ENCODE results near the gene NABP2.
"Not testable (repeated sequence)": the region's sequence is repeated elsewhere in the genome, so short reads cannot be mapped to it uniquely, and the experiment has no call there.

NABP2 gene

DNA sequence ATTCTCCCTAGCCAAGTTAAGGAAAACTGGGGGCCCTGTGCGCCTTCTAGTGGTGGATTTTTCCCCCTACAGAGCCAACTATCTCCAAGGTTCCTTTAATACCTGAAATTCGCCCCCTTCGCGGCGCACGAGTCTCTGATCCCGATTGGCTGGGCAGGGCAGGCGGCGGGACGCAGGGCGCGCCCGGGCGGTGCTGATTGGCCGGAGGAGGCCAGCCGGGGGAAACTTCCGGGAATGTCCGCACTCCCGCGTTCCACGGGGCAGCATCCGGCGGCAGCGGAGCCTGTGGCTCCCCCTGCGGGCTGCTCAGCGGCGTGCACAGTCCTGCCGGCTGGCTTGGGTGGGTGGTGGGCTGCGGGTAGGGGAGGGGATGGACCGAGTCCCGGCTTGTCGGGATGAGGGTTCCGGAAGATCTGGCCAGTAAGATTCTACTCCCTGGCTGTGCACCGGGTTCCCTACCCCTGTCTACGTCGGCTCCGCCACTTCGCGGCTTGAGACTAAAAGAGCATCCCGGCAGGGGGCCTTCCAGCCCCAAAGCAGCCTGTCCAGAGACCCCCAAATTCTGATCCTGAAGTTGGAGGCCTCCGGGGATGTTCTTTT, at the start of gene NABP2:
Gene NABP2 (plus strand): TSS at position 241 of the 600 bp plus-strand sequence. CDS start 515 bp downstream, outside the sequence.
- DNase-seq = peak; percentile 89 to 91

DNA sequence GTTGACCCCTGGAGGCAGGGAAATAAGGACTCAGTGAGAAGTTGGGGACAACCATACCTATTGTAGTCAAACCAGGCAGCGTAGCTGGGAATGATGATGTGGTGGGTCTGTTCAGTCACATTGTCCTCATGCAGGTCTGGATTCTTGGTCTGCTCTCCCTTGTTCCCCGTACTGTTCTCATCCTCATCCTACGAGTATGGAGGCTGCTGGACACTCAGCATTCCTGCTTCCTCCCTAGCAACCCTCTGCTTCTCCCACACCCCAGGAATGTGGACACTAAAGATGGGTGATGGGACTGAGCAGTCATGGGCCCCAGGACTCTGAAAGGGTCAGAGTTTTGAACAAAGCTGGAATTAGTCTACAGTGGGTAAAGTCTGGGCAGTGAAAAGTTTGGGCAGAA, 45.8 kb upstream of the NABP2 start:
- DNase-seq = no peak

DNA sequence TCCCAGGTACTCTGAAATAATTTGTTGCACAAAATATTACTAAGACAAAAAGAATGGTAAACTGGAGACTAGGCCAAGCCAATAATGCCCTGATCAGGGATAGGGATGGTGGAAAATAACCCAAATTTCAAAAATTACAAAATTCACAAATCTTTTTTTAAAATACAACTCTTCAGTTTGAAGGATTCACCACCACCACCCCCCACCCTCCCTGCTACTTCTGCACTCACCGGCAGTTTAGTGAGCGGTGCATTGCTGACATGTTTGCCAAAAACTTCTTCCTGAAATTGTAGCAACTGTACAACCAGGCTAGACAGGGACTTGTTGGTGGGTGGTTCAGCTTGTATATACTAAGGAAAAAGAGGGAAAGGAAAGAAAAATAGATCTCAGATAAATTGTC, 37.2 kb upstream of the NABP2 start:
- no peak for DNase-seq

DNA sequence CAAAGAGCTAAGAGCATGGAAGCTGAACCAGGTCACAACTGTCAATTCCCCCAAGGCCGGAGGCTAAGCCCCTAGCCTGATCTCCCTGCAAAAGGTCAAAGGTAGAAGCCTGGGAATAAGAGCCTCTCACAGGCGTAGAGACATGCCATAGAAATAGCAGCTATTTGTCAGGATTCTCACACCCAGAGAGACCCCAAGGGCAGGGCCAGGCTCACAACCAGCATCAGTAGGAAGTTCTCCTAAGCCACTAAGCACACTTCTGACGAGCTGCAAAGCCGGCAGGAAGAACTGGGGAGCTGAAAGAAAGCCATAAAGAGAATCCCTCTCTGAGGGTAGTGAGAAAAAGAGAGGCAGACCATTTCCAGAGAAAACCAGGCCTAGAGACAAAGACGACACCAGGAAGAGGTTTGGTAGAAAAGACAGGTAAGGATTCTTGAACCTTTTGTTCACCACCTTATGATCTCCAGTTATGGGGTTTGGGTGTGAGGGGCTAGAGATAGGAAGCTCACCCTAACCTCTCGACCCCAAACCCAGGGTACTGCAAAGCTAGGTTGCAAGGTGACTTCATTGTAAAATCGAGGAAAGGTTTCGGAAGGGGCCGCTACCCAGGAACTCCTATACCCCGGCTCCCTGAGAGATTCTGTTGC, 35.9 kb upstream of the NABP2 start:
- DNase-seq = no peak

DNA sequence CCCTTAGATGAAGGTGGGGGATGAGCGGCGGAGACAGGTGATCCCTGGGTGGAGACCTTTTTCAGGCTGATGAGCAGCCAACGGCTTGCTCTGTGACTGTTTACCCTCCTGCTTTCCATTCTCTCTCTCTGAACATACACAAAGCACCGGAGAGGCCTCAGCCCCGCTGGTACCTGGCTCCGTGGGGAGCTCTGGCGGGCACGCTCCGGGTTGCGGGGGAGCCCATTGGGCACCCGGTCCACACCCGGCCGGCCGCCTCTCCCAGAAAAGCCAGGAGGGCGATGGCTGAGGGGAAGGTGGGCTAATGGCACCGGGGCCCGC, 35.4 kb upstream of the NABP2 start:
- no peak for DNase-seq

DNA sequence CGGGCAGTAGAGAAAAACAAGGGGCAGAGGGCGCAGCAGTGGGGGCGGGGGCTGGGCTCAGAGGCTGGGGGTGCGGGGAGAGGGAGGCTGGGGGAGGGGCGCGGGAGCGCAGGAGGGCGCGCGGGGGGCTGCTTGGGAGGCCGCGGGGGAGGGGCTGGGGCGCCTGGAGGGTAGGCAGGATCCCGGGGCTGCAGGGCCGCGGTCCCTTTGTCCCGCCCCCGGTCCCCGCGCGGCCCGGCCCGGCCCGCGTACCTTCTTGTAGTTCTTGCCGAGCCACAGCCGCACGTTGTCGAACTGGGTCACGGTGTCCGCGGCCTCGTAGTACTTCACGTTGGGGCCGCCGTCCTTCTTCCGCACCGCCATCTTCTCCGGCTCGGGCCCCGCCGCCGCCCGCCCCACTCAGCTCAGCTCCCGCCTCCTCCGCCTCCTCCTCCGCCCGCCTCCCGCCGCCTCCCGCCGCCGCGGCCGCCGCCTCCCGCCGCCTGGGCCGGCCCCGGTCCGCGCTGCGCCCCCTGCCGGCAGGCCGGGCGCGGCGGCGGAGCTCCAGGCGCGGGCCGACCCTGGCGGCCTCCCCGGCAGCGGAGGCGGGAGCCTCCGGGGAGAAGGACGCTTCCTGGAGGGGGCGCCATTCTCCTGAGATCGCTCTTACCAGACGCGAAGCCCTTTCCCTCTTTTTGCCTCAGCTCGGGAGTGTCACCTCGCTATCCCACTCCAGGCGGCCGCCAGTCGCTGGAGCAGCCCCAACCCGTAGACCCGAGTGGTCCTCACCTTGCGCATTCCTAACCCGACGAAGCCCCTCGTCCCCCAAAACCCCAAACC, 34.8 kb upstream of the NABP2 start, which contains the start of gene SMARCC2:
Gene SMARCC2 (minus strand): TSS at position 385 of the 819 bp plus-strand sequence. CDS start 22 bp downstream, at position 363.
- DNase-seq = peak; percentile 81 to 82

DNA sequence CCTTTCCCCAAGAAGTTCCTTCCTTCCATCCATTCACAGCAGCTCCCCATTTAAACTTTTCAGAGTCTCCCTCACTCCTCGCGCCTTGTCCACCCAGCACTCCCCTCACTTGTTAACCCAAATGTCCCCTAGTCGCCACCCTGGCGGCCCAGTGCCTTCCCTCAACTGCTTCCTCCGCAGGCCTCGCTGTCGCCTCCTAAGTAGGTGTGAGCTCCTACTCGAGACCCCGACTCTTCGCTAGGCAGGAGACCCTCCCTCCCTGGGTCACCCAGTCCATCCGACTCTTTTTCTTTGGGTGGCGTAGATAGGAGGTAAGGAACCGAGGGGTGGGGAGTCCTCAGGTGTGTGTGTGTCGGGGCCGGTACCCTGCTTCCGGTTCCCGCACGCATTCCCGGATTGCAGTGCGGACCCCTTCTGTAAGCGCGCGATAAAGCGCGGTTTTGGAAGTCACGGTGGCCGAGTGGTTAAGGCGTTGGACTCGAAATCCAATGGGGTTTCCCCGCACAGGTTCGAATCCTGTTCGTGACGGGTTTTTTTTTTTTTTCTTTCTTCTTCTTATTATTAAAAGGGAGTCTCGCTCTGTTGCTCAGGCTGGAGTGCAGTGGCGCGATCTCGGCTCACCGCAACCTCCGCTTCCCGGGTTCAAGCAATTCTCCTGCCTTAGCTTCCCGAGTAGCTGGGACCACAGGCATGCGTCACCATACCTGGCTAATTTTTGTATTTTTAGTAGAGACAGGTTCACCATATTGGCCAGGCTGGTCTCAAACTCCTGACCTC, 34.0 kb upstream of the NABP2 start:
- DNase-seq = peak; percentile 70 to 78

DNA sequence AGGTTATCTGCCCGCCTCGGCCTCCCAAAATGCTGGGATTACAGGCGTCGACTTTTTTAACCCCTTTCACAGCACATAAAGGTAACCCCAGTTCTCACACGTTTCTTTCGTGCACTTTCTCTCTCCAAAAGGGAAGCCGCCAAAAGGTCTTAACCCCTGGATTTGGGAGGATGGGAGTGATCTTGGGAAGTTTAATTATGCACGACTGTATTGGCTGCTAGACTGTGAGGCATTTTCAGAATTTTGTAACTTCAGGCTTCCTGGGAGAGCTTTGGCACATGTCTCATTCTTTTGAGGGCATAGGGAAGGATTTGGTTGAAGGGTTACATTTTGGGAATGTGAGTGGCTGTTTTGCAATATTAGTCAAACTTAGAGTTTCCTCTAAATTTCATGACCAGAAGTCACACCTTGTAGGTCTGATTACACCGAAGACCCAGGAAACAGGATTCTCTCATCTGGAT, 33.4 kb upstream of the NABP2 start:
- DNase-seq = no peak

DNA sequence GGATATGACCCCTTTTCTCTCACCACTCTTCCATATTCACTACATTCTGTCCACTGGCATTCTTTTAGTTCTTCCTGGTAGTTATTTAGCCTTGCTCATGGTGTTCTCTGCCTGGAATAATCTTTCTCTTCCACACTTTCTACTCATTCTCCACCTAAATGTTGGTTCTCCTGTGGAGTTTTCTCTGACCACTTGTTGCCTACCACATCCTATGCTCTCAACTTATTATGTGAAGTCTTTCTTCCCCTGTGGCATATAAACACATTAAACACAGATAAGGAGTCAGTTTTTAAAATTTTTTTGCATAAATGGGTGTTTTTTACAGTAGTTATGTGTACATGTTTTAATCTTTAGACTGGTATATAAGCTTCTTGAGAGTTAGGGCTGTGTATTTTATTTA, 31.6 kb upstream of the NABP2 start:
- no peak for DNase-seq

DNA sequence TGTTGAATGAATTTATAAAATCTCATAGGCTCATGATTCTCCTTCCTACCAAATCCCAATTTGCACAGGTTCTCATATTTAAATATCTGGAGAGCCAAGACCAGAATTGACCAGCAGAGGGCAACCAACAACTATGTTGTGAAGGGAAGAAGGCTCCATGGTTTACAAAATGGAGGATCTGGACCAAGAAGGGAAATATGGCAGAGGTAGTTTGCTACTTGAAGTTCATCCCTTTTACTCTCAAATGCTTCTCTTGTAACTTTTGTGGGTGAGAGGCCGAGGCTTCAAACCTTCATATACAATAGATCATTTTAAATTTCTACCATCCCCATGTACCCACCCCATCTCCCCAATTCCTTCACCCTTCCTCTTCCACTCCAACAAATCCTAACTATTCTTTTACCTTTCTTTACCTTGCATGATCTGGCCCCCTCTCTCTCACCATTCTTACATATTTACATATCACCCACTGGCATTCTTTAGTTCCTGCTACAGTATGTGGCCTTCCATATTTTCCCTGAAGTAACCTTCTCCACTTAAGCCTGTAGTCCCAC, 31.0 kb upstream of the NABP2 start:
- DNase-seq = peak; percentile 77 to 82

DNA sequence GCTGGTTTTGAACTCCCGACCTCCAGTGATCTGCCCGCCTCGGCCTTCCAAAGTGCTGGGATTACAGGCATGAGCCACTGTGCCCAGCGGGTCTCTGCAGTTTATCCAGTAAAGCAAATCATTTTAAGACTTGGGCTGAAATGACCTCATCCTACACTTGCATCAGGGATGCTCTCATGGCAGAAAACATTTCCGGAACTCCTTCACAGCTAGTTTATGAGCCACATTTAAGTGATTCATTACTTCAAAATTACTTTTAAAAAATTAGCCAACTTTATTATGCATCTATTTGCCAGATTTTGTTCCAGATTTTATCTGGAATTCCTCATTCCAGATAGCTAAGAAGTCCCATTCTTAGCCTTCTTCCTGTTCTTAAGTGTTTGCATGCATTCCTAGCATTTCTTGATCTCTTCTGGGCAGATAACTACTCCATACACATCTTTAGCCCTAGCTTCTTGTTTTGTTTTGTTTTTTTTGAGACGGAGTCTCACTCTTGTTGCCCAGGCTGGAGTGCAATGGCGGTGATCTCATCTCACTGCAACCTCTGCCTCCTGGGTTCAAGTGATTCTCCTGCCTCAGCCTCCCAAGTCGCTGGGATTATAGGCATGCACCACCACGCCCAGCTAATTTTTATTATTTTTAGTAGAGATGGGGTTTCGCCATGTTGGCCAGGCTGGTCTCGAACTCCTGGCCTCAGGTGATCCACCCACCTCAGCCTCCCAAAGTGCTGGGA, 27.2 kb upstream of the NABP2 start:
- not testable (repeated sequence) for DNase-seq

DNA sequence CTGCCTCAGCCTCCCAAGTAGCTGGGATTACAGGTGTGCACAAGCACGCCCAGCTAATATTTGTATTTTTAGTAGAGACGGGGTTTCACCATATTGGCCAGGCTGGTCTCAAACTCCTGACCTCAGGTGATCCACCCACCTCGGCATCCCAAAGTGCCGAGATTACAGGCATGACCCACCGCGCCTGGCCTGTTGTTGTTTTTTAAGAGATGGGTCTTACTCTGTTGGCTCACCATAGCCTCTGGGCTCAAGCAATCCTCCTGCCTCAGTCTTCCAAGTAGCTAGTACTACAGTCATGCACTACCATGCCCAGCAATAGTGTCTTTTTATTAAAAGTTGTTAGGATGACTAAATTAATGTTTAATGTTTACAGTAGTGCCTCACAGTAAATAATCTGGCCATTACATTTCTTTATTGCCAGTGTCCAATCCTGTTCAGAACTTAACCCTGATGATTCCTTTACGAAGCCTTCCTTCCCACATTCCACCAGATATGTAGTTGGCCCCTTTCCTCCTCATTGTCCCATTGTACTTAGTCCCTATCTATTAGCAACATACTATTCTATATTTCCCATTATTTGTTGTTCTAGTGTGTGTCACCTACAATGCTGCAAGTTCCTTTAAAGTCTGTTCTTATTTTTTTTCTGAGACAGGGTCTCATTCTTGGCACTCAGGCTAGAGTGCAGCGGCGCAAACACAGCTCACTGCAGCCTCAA, 26.1 kb upstream of the NABP2 start:
- no peak for DNase-seq

DNA sequence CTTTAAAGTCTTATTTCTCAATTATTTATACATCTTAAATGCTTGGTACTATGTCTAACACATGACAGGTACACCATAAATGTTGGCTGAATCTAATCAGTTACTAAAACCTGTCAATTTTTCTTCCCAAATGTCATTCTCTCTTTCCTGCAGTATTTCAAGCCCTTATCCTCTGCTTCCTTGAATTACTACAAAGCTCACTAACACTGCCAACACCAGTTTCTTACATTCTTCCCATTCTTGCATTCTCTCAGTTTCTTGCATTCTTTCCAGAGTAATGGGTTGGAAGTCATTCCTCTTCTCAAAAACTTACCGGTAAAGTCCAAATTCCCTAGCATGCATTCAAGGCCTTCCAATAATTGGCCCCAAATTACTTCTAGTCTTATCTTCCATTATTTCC, 25.3 kb upstream of the NABP2 start:
- no peak for DNase-seq

DNA sequence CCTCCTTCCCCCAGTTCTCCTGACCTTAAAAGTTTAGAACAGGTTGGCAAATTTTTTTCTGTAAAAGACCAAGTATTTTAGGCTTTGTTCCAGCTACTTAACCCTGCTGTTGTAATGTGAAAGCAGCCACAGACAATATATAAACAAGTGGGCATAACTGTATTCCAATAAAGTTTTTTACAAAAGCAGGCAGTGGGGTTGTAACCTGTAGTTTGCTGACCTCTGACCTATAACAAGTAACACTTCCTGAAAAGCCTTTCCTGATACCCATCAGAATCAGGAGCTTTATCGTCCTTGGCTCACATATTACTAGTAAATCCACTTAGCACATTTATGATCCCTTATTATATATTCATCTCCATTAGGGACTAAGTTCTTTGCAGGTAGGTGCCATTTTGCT, 21.8 kb upstream of the NABP2 start:
- DNase-seq = no peak

DNA sequence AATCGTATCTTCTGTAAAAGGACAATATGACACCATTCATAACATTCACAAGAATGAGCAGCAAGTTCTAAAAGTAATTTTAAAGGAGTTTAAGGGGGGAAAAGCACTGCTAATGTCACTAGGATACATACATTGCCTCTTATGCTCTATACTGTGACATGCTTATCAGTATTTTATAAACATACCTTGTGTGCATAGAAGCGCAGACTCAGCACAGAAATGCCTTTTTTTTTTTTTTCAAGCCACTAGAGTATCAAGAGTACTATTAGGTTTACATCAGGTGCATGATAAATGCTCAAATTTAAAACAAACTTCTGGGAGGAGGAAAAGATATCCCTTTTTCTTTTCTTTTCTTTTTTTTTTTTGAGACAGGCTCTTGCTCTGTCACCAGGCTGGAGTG, 21.3 kb upstream of the NABP2 start:
- DNase-seq = no peak

DNA sequence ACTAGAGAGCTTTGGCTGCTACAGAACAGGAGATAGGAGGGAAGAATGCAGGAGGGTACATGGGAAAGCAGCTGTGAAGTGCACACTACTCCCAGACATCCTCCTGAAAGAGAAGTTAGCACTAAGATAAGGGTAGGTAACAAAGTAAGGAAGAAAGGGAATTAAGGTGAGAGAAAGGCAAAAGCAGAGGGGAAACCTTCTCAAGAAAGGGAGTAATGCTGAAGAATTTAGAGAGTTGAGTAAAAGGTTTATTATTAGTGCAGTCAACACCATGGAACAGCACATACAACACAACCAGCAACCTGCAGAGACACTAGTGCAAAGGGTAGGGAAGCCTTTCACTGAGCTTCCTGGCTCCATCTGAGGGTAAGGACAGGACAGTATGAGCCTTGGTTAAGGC, 19.9 kb upstream of the NABP2 start:
- no peak for DNase-seq

DNA sequence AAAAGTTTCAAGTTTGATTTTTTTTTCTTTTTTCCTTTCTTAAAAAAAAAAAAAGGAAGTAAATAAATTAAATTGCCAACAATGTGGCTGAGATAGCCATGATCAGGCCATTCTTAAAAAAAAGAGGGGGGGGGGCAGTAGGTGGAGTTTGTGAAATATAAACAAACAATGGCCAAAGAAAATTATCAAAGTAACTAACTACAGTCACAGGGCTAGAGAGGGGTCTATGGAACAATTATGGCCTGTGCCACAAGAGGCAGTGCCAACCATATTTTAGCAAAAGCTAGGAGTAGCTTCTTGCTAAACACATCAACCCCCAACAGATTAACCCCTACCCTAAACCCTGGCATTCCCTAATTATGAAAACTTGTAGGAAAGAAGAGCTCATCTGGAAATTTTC, 18.7 kb upstream of the NABP2 start:
- DNase-seq = no peak

DNA sequence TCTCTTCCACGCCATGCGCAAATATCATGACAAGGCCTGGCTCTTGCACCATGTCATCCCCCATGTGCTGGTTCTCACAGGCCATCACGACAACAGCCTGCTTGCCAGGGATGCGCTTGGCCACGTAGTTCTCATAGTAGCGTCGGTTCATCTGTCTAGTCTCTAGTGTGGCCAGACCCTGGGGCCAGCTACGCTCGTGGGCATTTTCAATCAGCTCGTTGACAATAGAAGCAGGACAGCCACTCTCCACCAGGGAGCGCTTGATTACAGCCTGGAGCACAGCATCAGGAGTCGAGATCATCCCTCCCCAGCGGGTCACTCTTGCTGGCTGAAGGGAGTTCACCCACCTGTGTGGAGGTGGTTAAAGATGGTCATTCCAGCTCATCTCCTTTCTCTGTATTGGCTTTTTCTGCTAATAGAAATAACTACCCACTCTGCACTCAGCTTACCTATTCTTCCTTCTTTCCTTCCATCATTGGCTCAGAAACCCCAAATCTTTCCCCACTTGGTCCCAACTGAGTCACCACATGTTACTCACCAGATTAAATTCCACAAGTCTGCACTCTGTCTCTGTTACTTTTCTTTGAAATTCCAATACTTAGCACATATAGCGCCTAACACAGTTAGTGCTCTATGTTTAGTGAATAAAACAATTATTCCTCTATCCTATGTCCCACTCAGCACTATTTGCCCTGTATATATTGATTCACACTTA, 17.5 kb upstream of the NABP2 start:
- DNase-seq = peak; percentile 30 to 31

DNA sequence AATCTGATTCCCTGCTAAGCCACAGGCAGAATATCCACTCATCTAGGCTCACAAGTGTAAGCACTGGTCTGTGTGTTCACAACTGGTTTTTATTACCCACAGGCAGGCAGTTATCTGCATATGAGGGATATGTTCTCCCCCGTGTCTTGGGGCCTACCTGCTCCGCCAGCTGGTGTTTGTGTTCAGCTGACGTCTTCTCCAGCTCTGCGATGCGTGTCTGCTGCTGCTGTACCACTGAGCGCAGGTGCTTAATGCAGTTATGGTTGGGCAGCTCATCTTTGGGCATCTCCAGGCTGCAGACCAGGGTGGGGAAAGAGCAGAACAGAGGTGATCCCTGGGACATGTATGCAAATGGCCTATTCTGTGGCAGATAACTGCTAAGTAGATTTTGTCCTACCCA, 16.1 kb upstream of the NABP2 start:
- no peak for DNase-seq

DNA sequence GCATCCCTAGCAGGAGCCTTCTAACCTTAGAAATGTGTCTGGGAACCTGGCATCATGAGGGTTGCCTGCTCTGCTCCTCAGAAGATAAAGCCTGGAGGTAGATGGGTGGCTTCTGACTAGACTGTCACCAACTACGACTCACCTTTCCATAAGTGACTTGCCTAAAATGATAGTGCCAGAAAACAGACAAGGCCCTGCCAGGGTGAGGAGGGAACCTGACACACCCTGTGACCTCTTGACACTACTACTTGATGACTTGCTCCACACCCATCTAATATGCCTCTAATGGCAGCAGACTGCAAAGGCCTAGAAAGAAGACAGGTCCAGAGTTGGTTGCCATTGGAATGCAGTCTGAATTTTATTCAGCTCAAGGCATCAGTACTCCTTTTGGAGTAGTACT, 11.8 kb upstream of the NABP2 start:
- DNase-seq = no peak

DNA sequence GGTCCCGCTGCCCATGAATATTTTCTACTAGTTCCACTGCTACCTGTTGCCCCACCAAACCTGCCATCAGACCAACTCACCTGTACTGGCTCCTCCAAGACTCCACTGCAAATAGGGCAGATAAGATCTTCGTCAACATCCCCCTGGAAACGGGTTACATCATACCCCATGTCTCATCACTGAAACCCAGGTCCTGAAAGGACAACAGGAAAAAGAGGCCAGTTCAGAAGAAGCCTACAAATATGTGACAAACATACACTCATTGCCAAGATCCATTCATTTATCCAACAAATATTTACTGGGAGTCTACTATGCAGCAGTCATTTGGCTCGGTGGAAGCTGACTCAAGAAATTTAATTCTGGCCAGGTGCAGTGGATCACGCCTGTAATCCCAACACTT, 10.3 kb upstream of the NABP2 start:
- no peak for DNase-seq
